BJ (cell line): ENCODE data around the gene SCARF2. TPM values are rescaled to one million over a fixed set of nuclear protein-coding genes. Genes with fewer than 3 reads are reported as not detected.

Experiments used
- CTCF ChIA-PET: fragments of 350-600 bp; formaldehyde crosslinking; extraction: SDS; loops from one replicate; lab custom pipeline; 2021; ENCODE audit warnings: antibody characterized with exemption, inconsistent platforms; lab: Yijun Ruan, JAX
- POLR2A ChIA-PET: fragments of 300-600 bp; sonication (Branson Sonifier 250); formaldehyde crosslinking; extraction: SDS; loops from one replicate; lab custom pipeline; 2021; ENCODE audit warnings: antibody characterized with exemption; lab: Charles Lee
- DNase-seq: peaks from one replicate; pipeline ENCODE4 v3.0.0-alpha.2; 2011; ENCODE audit warnings: low read depth
- H3K27me3 ChIP-seq: 2 replicates; pipeline ENCODE4 v1.6.0; 2011; ENCODE audit warnings: low read length; ENCODE audit not compliant: control insufficient read depth, insufficient read depth
- H3K36me3 ChIP-seq: 2 replicates; pipeline ENCODE4 v1.5.1; 2011; ENCODE audit warnings: low read length; ENCODE audit not compliant: control insufficient read depth, insufficient read depth
- H3K4me3 ChIP-seq: 2 replicates; pipeline ENCODE4 v1.5.1; 2011; ENCODE audit warnings: low read depth, mild to moderate bottlenecking, control low read depth, low read length
- polyA plus RNA-seq: library from polyadenylated mRNA; depleted of rRNA; stranded (reverse); fragments of >200 nt; gene quantifications from 2 replicates; pipeline ENCODE4 v1.2.3, GENCODE V29; 2011
- TF ChIP-seq, protein P1 (sequence below): IDR thresholded peaks from 2 replicates; pipeline ENCODE4 v1.5.1; 2011; ENCODE audit warnings: low read depth, mild to moderate bottlenecking, control low read depth, inconsistent platforms, low read length, moderate library complexity; ENCODE audit not compliant: insufficient read depth

Gene SCARF2
- polyA plus RNA-seq, 1 experiment = 28.8 TPM

- Histone ChIP-seq H3K4me3 (no peak overlapping the region), H3K27me3 (no peaks in the 10 kb centered on the region), H3K36me3 (peaks cover 10% of the 10 kb centered on the region)
- TF ChIP-seq, protein P1, sequence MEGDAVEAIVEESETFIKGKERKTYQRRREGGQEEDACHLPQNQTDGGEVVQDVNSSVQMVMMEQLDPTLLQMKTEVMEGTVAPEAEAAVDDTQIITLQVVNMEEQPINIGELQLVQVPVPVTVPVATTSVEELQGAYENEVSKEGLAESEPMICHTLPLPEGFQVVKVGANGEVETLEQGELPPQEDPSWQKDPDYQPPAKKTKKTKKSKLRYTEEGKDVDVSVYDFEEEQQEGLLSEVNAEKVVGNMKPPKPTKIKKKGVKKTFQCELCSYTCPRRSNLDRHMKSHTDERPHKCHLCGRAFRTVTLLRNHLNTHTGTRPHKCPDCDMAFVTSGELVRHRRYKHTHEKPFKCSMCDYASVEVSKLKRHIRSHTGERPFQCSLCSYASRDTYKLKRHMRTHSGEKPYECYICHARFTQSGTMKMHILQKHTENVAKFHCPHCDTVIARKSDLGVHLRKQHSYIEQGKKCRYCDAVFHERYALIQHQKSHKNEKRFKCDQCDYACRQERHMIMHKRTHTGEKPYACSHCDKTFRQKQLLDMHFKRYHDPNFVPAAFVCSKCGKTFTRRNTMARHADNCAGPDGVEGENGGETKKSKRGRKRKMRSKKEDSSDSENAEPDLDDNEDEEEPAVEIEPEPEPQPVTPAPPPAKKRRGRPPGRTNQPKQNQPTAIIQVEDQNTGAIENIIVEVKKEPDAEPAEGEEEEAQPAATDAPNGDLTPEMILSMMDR = no peak
- CTCF ChIA-PET = interaction anchor here (2.7 to 3.2 kb wide), 2 partner anchors 12 to 51 kb away, joined by 12 to 16 read pairs; no protein-coding TSS in a partner anchor
- POLR2A ChIA-PET = no interaction called here
- DNase-seq = no peak
Observed at GRCh38 chr22:20405291-20405930, 32.2 kb downstream of the SCARF2 start.

GRCh38 chr22:20404881-20405280, 32.7 kb downstream of the SCARF2 start:
- TF ChIP-seq, protein P1 = no peak
- no peaks in the 10 kb centered on the region for H3K27me3 ChIP-seq
- POLR2A ChIA-PET = no interaction called here
- CTCF ChIA-PET = interaction anchor here (2.7 to 3.2 kb wide), 2 partner anchors 13 to 51 kb away, joined by 12 to 16 read pairs; no protein-coding TSS in a partner anchor
- no peak for DNase-seq
- peaks cover 10% of the 10 kb centered on the region for H3K36me3 ChIP-seq
- no peak overlapping the region for H3K4me3 ChIP-seq

- DNase-seq = no peak
- POLR2A ChIA-PET = interaction anchor here (0.6 kb wide), 1 partner anchor 49 kb away, joined by 10 read pairs; no protein-coding TSS in a partner anchor
- TF ChIP-seq, protein P1 = no peak
- peaks cover 10% of the 10 kb centered on the region for H3K36me3 ChIP-seq
- CTCF ChIA-PET = interaction anchor here (2.7 to 3.2 kb wide), 2 partner anchors 14 to 52 kb away, joined by 12 to 16 read pairs; no protein-coding TSS in a partner anchor
- no peak overlapping the region for H3K4me3 ChIP-seq
- H3K27me3 ChIP-seq = no peaks in the 10 kb centered on the region
Observed at GRCh38 chr22:20403779-20404140, 33.9 kb downstream of the SCARF2 start.

GRCh38 chr22:20402960-20403778, 34.5 kb downstream of the SCARF2 start:
- peaks cover 10% of the 10 kb centered on the region for H3K36me3 ChIP-seq
- H3K27me3 ChIP-seq = no peaks in the 10 kb centered on the region
- POLR2A ChIA-PET = interaction anchor here (0.6 kb wide), 2 partner anchors 22 to 50 kb away, joined by 6 to 10 read pairs; no protein-coding TSS in a partner anchor
- no peak overlapping the region for H3K4me3 ChIP-seq
- TF ChIP-seq, protein P1 = no peak
- CTCF ChIA-PET = interaction anchor here (1.0 to 3.2 kb wide), 3 partner anchors 15 to 53 kb away, joined by 3 to 16 read pairs (median 12); no protein-coding TSS in a partner anchor
- DNase-seq = no peak
